Mucosa of rectum (tissue), 2 donors: Measurements from ENCODE around the gene EPB41L1.

Source experiments
- H3K27ac ChIP-seq, 2 donors: one replicate each; pipeline ENCODE4 v1.7.0; 2013; ENCODE audit warnings: inconsistent platforms in 2 of 2, low read depth in 2 of 2, low read length in 2 of 2
- H3K27me3 ChIP-seq, 2 donors: one replicate each; pipeline ENCODE4 v1.7.0; 2013; ENCODE audit warnings: low read length in 2 of 2; ENCODE audit not compliant: control insufficient read depth in 2 of 2, insufficient read depth in 2 of 2
- H3K36me3 ChIP-seq, 2 donors: one replicate each; pipeline ENCODE4 v1.7.0; 2013; ENCODE audit warnings: low read length in 2 of 2; ENCODE audit not compliant: control insufficient read depth in 2 of 2, insufficient read depth in 2 of 2
- H3K4me1 ChIP-seq, 2 donors: one replicate each; pipeline ENCODE4 v1.7.0; 2013; ENCODE audit warnings: low read length in 2 of 2, mild to moderate bottlenecking in 1 of 2; ENCODE audit not compliant: control insufficient read depth in 2 of 2, insufficient read depth in 2 of 2
- H3K4me3 ChIP-seq, 2 donors: one replicate each; pipeline ENCODE4 v1.7.0; 2013; ENCODE audit warnings: low read length in 2 of 2
- H3K9ac ChIP-seq, 2 donors: one replicate each; pipeline ENCODE4 v1.7.0; 2013; ENCODE audit warnings: low read length in 2 of 2, low read depth in 1 of 2, mild to moderate bottlenecking in 1 of 2
- H3K9me3 ChIP-seq, 2 donors: one replicate each; pipeline ENCODE4 v1.7.0; 2013; ENCODE audit warnings: low read length in 2 of 2; ENCODE audit not compliant: control insufficient read depth in 2 of 2
- donor health status: healthy.
- donor health status: Normal muscosa, but diverticular disease.

EPB41L1 gene

DNA sequence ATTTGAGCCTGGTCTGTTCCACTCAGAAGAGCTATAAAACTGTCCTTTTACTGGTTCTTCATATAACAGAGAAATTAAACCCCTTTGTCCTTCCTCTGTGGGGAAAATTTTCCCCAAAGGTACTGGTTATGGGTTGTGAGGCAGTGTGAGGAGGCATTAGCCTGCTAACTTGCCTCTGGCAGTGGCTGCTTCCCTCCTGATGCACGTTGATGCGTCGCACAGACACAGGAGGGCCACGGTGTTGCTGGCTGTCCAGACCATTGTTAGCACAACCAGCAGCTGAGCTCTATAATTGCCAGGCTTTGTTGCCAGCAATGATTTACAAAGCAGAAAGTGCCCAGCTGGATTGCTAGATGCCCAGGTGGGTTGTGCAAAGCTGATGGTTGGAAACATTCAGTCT lies 91.9 kb downstream of the EPB41L1 start:
- H3K36me3 ChIP-seq, result peaks cover 58 to 66% of the 10 kb centered on the region in 2 donors

DNA sequence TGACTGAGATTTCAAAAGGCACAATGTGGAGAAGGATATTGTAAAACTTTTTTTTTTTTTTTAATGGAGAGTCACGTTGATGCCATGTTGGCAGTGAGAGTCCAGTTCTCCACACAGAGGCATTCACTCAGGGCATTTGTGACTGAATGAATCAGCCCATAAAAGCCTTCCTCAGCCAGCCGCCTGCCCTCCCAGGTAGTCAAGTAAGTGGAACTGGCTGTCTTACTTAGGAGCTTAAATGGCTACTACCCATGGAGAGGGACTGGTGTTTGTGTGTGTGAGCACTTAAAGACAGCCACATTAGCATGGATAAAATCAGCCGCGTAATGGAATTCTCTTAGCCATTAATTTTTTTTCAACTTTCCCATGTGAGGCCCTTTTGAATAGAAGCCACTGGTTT lies 94.3 kb downstream of the EPB41L1 start:
- Histone ChIP-seq H3K4me3 (no peak overlapping the region), H3K4me1 (no peaks in the 10 kb centered on the region), H3K9me3 (no peaks in the 10 kb centered on the region), H3K36me3 (peaks cover 61 to 66% of the 10 kb centered on the region in 2 donors), H3K27ac (no peak overlapping the region), H3K27me3 (no peaks in the 10 kb centered on the region), H3K9ac (no peak overlapping the region)

More for the DNA sequence above, 91.9 kb downstream of the EPB41L1 start:
- Histone ChIP-seq H3K4me1 (no peaks in the 10 kb centered on the region), H3K9me3 (no peaks in the 10 kb centered on the region), H3K9ac (no peak overlapping the region), H3K27ac (no peak overlapping the region), H3K27me3 (no peaks in the 10 kb centered on the region), H3K4me3 (no peak overlapping the region)

DNA sequence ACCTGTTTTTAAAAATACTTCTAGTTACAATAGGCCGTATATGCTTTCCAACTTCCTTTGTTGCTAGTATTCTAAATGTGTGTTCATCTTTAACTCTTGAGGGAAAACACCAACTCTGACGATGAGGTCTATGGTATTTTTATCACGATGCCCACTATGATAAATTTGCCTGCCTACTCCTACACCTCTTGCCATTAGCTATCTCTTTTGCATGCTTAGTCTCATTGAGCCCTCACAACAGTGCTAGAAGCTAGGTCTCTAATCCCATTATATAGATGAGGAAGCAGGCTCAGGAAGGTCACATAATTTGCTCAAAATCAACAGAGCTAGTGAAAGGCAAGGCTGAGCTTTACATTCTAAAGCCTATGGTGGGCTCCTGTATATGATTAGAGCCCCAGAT lies 94.9 kb downstream of the EPB41L1 start:
- no peak overlapping the region for H3K27ac ChIP-seq
- peaks cover 63 to 66% of the 10 kb centered on the region in 2 donors for H3K36me3 ChIP-seq
- H3K9ac ChIP-seq, result no peak overlapping the region
- H3K4me1 ChIP-seq, result no peaks in the 10 kb centered on the region
- H3K27me3 ChIP-seq, result no peaks in the 10 kb centered on the region
- no peak overlapping the region for H3K4me3 ChIP-seq
- no peaks in the 10 kb centered on the region for H3K9me3 ChIP-seq

DNA sequence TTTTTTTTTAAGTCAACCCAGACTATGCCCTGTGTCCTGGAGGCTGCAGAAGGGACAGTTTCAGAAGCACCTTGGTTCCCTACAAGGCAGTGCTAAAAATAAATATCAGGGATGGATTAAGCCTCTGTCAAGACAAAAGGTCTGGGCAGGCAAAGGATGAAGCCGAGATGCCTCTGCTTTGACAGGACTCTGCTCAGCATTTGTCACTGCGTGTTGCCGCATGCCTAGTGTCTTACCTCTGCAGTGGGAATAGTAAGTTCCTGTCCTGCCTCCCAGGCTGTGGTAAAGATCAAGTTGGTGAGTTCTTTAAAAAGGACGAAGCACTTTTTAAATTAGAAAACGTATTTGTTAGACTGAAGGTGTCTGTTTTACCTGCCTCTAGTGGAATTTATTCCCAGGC lies 96.9 kb downstream of the EPB41L1 start:
- H3K36me3 ChIP-seq, result peaks cover 55 to 57% of the 10 kb centered on the region in 2 donors
- no peak overlapping the region for H3K4me3 ChIP-seq
- H3K4me1 ChIP-seq, result no peaks in the 10 kb centered on the region
- H3K9ac ChIP-seq, result no peak overlapping the region
- no peaks in the 10 kb centered on the region for H3K27me3 ChIP-seq
- H3K9me3 ChIP-seq, result no peaks in the 10 kb centered on the region
- H3K27ac ChIP-seq, result no peak overlapping the region

DNA sequence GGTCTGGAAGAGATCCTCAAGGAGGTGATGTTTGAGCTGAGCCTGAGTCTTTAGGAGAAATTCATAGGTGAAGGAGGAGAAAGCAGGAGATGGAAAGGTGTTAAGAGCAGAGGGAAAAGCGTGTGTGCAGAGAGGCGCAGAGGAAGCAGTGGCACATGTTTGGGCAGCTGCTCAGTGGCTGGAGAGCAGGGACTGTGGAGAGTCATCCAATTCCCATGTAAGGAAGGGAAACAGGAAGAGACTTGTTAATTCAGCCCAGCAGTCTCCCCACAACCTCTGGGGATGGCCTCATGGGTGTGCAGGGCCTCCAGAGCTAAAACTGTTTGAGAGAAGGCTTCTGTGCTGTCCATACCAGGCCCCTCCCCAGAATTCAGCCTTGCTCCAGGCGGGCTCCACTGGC lies 98.0 kb downstream of the EPB41L1 start:
- Histone ChIP-seq H3K27me3 (no peaks in the 10 kb centered on the region), H3K36me3 (peaks cover 53 to 55% of the 10 kb centered on the region in 2 donors), H3K27ac (no peak overlapping the region), H3K4me3 (no peak overlapping the region), H3K4me1 (no peaks in the 10 kb centered on the region), H3K9me3 (no peaks in the 10 kb centered on the region), H3K9ac (no peak overlapping the region)

DNA sequence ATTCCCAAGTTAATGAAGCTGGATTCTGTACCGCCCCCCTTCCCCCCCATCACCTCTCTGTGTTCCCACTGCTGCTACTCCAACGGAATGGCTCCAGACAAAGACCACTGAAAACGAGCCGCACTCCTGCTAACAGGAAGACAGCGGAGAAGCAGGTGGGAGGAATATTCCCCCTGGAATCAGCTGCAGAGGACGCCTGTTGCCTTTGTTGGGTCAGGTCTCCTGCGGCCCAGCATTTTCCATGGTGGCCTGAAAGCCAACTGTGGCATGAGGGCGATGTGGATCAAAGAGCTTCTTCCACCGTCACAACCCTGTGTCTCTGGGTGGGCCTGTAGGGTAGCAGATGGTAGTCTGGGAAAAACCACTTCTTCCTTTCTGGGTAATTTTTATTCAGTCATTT lies 98.5 kb downstream of the EPB41L1 start:
- Histone ChIP-seq H3K9ac (no peak overlapping the region), H3K27ac (no peak overlapping the region), H3K36me3 (peaks cover 51 to 53% of the 10 kb centered on the region in 2 donors), H3K4me1 (no peaks in the 10 kb centered on the region), H3K4me3 (no peak overlapping the region), H3K27me3 (no peaks in the 10 kb centered on the region), H3K9me3 (no peaks in the 10 kb centered on the region)

DNA sequence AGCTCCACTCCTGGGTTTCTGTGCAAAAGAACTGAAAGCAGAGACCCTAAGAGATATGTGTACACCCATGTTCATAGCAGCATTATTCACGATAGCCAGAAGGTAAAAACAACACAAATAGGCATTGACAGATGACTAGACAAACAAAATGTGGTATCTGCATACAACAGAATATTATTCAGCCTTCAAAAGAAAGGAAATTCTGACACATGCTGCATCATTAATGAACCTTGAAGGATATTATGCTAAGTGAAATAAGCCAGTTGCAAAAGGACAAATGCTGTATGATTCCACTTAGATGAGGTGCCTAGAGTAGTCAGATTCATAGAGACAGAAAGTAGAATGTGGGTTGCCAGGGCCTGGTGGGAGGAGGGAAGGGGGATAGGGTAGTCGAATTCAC lies 99.5 kb downstream of the EPB41L1 start:
- Histone ChIP-seq H3K36me3 (peaks cover 43 to 49% of the 10 kb centered on the region in 2 donors), H3K27ac (no peak overlapping the region), H3K4me3 (no peak overlapping the region), H3K4me1 (no peaks in the 10 kb centered on the region), H3K9ac (no peak overlapping the region), H3K27me3 (no peaks in the 10 kb centered on the region), H3K9me3 (no peaks in the 10 kb centered on the region)

DNA sequence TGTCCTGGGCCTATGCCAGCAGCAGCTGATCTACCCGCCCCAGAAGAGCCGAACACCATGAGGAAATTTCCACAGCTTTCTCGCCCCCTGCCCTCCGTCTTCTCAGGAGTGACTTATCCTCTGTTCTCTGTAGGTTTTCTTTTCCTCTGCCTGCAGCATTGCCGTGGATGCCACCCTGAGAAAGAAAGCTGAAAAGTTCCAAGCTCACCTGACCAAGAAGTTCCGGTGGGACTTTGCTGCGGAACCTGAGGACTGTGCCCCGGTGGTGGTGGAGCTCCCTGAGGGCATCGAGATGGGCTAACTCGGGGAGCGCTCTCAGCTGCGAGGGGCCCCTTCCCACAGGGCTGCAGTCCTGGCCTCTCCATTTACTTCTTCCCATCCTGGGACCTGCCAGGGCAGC lies 100.9 kb downstream of the EPB41L1 start:
- H3K9ac ChIP-seq, result no peak overlapping the region
- peaks cover 36 to 42% of the 10 kb centered on the region in 2 donors for H3K36me3 ChIP-seq
- no peak overlapping the region for H3K4me3 ChIP-seq
- H3K4me1 ChIP-seq, result no peaks in the 10 kb centered on the region
- no peaks in the 10 kb centered on the region for H3K27me3 ChIP-seq
- no peak overlapping the region for H3K27ac ChIP-seq
- H3K9me3 ChIP-seq, result no peaks in the 10 kb centered on the region

DNA sequence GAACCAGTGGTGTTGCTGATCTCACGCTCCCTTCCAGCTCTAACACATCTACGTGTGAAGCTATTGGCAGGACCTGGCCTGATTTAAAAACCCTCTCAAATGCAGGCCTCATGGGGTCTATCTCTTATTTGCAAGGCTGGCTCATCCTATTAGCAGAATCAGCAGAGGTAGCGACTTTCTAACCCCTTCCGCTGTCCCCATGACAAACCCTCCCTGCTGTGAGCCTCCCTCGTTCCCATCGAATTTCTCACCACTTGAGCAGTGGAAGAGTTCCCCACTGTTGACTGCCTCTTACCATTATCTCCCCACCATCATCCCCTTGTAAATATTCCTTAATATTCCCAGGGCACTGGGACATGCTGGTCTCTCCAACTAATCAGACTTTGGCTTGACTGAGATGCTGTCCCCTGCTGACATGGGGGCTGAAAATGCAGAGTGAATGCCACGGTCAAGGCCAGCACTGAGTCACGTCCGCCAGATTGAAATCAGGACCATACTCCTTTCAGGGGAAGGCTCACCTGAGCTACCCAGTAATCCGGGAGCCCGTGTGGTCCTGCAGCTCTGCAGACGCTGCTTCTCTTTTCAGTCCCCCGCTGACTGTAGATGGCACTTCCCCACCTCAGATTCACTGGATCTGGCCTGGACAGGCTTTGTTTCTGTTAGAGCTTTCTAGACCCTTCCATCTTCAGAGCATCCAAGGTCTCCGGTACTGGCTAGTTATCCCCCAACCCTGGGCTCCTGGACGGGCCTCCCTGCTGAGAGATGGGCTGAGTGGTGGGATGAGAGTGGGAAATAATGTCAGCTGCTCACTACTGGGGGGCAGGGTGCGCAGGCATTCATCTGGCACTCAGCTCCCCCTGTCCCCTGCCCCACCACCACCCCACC lies 104.9 kb downstream of the EPB41L1 start:
- H3K9me3 ChIP-seq, result no peaks in the 10 kb centered on the region
- no peak overlapping the region for H3K27ac ChIP-seq
- peaks cover 18 to 22% of the 10 kb centered on the region in 2 donors for H3K36me3 ChIP-seq
- no peak overlapping the region for H3K9ac ChIP-seq
- H3K4me1 ChIP-seq, result no peaks in the 10 kb centered on the region
- no peaks in the 10 kb centered on the region for H3K27me3 ChIP-seq
- H3K4me3 ChIP-seq, result no peak overlapping the region

DNA sequence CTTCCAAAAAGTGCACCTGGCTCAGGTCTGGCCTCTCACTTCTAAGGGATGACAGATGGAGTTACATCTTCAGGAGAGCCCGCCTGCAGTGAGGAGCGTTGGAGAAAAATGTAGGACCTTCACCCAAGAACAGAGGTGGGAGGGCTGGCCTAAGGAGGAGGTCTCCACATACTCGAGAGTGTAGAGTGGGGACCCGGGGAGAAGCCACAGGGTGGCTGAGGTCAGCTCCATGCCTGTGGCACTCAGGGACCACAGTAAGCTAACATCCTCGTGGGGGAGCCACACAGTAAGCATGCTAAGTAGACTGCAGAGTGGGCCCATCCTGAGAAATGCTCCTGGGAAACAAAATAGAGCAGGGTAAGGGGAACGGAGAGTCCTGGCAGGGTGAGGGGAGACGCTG lies 105.8 kb downstream of the EPB41L1 start:
- no peaks in the 10 kb centered on the region for H3K4me1 ChIP-seq
- peaks cover 17 to 22% of the 10 kb centered on the region in 2 donors for H3K36me3 ChIP-seq
- no peak overlapping the region for H3K27ac ChIP-seq
- H3K4me3 ChIP-seq, result no peak overlapping the region
- H3K9me3 ChIP-seq, result no peaks in the 10 kb centered on the region
- H3K27me3 ChIP-seq, result no peaks in the 10 kb centered on the region
- no peak overlapping the region for H3K9ac ChIP-seq
